PC-3 (cell line): Measurements from ENCODE around the gene ZNF746.

ENCODE experiments used
- EZH2 ChIP-seq: fragments of 300-600 bp; sonication (generic); IDR thresholded peaks from one replicate; pipeline ENCODE4 v1.6.1; 2017; ENCODE audit warnings: antibody characterized with exemption, mild to moderate bottlenecking, low read length; ENCODE audit not compliant: unreplicated experiment
- EZH2phosphoT487 ChIP-seq: fragments of 300-600 bp; sonication (generic); IDR thresholded peaks from 2 replicates; pipeline ENCODE4 v1.6.1; 2018; ENCODE audit warnings: mild to moderate bottlenecking, antibody characterized with exemption, low read length, borderline replicate concordance
- TF ChIP-seq, protein P1 (sequence below): fragments of 300-600 bp; sonication (generic); conservative IDR thresholded peaks from 2 replicates; pipeline ENCODE4 v1.5.1; 2017; ENCODE audit warnings: antibody characterized with exemption, low read depth, mild to moderate bottlenecking, low read length

DNA sequence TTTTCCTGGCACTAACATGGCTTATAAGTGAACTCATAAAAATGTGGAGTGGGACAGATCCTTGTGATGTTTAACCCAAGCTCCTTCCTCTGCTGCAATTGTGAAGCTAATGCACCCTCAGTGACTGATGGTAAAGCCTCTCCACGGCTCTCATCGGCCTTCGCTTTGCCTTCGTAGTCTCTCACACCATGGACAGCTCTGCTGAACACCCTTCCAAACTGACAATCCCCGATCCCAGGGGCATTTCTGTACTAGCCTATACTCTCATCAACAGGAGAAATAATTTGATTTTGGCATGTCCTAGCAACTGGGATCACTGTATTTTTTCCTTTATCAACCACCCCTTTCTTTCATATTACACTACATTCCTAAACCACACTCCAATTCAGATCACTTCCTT, 42.9 kb downstream of the ZNF746 start:
- TF ChIP-seq, protein P1, sequence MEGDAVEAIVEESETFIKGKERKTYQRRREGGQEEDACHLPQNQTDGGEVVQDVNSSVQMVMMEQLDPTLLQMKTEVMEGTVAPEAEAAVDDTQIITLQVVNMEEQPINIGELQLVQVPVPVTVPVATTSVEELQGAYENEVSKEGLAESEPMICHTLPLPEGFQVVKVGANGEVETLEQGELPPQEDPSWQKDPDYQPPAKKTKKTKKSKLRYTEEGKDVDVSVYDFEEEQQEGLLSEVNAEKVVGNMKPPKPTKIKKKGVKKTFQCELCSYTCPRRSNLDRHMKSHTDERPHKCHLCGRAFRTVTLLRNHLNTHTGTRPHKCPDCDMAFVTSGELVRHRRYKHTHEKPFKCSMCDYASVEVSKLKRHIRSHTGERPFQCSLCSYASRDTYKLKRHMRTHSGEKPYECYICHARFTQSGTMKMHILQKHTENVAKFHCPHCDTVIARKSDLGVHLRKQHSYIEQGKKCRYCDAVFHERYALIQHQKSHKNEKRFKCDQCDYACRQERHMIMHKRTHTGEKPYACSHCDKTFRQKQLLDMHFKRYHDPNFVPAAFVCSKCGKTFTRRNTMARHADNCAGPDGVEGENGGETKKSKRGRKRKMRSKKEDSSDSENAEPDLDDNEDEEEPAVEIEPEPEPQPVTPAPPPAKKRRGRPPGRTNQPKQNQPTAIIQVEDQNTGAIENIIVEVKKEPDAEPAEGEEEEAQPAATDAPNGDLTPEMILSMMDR = no peak
- no peak for TF ChIP-seq EZH2
- no peak for TF ChIP-seq EZH2phosphoT487
